Effector memory CD8-positive, alpha-beta T cell (primary cell): ENCODE measurements around the gene ARID1B.

Source experiments
- ATAC-seq: fragments of 150-1000 bp; cut with Tn5 transposase; replicated peaks from 2 replicates; pipeline ENCODE4 v1.10.0; 2021; ENCODE audit warnings: mild to moderate bottlenecking, moderate library complexity
- DNase-seq, 3 experiments: peaks; one replicate each; pipeline ENCODE4 v3.0.0; 2021
- H3K27ac Mint-ChIP-seq, 2 donors: one replicate each; pipeline ENCODE4 v1.8.0; 2022; ENCODE audit warnings: mild to moderate bottlenecking in 2 of 2, mixed read lengths in 2 of 2, moderate library complexity in 2 of 2
- H3K27me3 Mint-ChIP-seq, 2 donors: one replicate each; pipeline ENCODE4 v1.8.0; 2022; ENCODE audit warnings: mixed read lengths in 2 of 2
- H3K36me3 Mint-ChIP-seq: one replicate; pipeline ENCODE4 v1.8.0; 2022; ENCODE audit warnings: mild to moderate bottlenecking, moderate library complexity, mixed read lengths; ENCODE audit not compliant: insufficient read depth
- H3K4me1 Mint-ChIP-seq, 2 donors: one replicate each; pipeline ENCODE4 v1.8.0; 2022; ENCODE audit warnings: low read depth in 2 of 2, mixed read lengths in 2 of 2
- H3K4me3 Mint-ChIP-seq, 2 donors: one replicate each; pipeline ENCODE4 v1.8.0; 2022; ENCODE audit warnings: mild to moderate bottlenecking in 2 of 2, mixed read lengths in 2 of 2, moderate library complexity in 2 of 2
- H3K9me3 Mint-ChIP-seq, 2 donors: one replicate each; pipeline ENCODE4 v1.8.0; 2022; ENCODE audit warnings: mixed read lengths in 2 of 2

The ARID1B gene

DNA sequence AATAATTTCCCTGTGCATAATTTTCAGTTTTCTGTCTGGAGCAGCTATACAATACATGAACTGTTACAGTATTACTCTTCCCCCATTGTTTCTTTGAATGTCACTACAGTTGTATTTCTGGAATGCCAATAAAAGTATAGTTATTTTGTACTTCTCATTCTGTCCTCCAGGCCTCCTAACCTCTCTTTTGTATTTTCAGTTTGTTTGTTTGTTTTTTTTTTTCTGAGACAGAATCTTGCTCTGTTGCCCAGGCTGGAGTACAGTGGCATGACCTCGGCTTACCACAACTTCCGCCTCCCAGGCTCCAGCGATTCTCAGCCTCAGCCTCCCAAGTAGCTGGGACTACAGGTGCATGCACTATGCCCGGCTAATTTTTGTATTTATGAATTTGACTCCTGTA, 16.8 kb upstream of the ARID1B start:
- H3K4me3 Mint-ChIP-seq, result no peak overlapping the region

DNA sequence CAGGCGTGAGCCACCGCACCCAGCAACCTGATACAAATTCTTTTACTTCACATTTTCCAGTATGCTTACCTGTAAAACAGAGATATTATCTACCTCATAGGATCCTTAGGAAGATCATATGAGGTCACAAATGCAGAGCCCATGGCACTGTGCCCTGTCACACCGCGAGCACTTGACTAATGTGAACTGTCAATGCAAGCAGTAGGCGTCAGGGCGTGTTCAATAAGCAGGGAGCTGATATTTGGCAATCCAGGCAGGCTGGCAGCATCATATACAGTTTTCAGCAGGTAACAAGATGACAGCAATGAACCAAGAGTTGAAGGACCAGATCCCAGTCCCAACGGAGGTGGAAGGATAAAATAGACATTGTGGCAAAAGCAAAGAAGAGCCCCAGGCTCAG, 14.6 kb upstream of the ARID1B start:
- Mint-ChIP-seq H3K36me3 (no peaks in the 10 kb centered on the region), H3K9me3 (no peaks in the 10 kb centered on the region), H3K4me1 (no peaks in the 10 kb centered on the region), H3K27ac (no peak overlapping the region), H3K27me3 (peaks cover 7 to 28% of the 10 kb centered on the region in 2 donors), H3K4me3 (no peak overlapping the region)
- DNase-seq, result no peak
- ATAC-seq, result no peak

More for the DNA sequence above, 16.8 kb upstream of the ARID1B start:
- DNase-seq (no peak), ATAC-seq (no peak)
- Mint-ChIP-seq H3K4me1 (no peaks in the 10 kb centered on the region), H3K9me3 (no peaks in the 10 kb centered on the region), H3K27ac (no peak overlapping the region), H3K27me3 (peaks cover 14 to 44% of the 10 kb centered on the region in 2 donors), H3K36me3 (no peaks in the 10 kb centered on the region)

- Mint-ChIP-seq H3K36me3 (no peaks in the 10 kb centered on the region), H3K27me3 (peaks cover 0 to 18% of the 10 kb centered on the region in 2 donors), H3K9me3 (no peaks in the 10 kb centered on the region), H3K4me1 (no peaks in the 10 kb centered on the region), H3K4me3 (no peak overlapping the region), H3K27ac (no peak overlapping the region)
- ATAC-seq (no peak), DNase-seq (no peak)
Measured at GRCh38 chr6:156765117-156765516, 12.1 kb upstream of the ARID1B start.

GRCh38 chr6:156767603-156768467, 9.3 kb upstream of the ARID1B start:
- no peak overlapping the region for H3K27ac Mint-ChIP-seq
- no peaks in the 10 kb centered on the region for H3K4me1 Mint-ChIP-seq
- H3K27me3 Mint-ChIP-seq, result peaks cover 0 to 12% of the 10 kb centered on the region in 2 donors
- H3K4me3 Mint-ChIP-seq, result no peak overlapping the region
- no peak for ATAC-seq
- no peak for DNase-seq
- H3K9me3 Mint-ChIP-seq, result no peaks in the 10 kb centered on the region
- H3K36me3 Mint-ChIP-seq, result no peaks in the 10 kb centered on the region

DNA sequence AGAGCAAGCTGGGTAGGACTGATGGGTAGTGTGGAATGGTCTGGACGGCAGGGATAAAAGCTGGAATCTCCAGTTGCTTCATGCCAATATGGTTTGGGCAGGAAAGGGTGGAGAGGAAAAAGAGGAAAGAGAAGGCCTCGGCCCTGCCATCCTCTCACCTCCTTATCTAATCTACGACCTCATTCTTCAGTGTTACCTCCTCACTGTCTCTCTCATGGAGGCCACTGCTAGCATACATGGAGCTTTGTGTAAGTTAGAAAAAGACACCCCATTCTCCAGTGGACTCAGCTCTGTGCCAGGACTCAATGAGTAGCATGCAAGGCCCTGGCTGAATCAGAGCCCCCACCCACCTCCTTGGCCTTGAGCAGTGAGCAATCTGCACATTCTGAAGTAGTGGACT, 6.1 kb upstream of the ARID1B start:
- ATAC-seq (no peak), DNase-seq (no peak)
- Mint-ChIP-seq H3K27ac (no peak overlapping the region), H3K9me3 (no peaks in the 10 kb centered on the region), H3K36me3 (no peaks in the 10 kb centered on the region), H3K27me3 (no peaks in the 10 kb centered on the region), H3K4me3 (no peak overlapping the region), H3K4me1 (peaks cover 0 to 7% of the 10 kb centered on the region in 2 donors)

DNA sequence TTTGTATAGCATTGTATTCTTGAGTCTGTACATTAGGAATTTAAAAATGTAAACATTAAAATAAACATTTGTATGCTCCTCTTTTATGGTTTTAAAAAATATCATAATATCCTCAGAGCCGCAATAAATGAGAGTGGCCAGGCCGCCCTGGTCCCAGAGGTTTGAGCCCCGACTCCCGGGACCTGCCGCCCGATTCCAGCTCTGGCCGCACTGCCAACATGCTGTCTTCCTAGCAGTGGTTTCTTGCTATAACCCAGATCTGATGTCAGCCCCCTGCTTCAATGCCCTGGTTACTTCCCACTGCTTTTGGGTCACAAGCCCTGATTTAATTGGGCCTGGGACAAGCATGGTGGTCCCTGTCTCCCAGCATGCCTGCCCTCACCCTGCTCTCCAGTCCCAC, 5.4 kb upstream of the ARID1B start:
- no peaks in the 10 kb centered on the region for H3K36me3 Mint-ChIP-seq
- peak overlapping the region in 1 of 2 donors; percentile 84 for H3K27ac Mint-ChIP-seq
- DNase-seq (no peak), ATAC-seq (no peak)
- H3K27me3 Mint-ChIP-seq, result no peaks in the 10 kb centered on the region
- no peak overlapping the region for H3K4me3 Mint-ChIP-seq
- H3K4me1 Mint-ChIP-seq, result peaks cover 5 to 13% of the 10 kb centered on the region in 2 donors
- H3K9me3 Mint-ChIP-seq, result no peaks in the 10 kb centered on the region

- Mint-ChIP-seq H3K4me3 (no peak overlapping the region), H3K27me3 (no peaks in the 10 kb centered on the region), H3K27ac (no peak overlapping the region)
Measured at GRCh38 chr6:156773476-156773875, 3.7 kb upstream of the ARID1B start.

GRCh38 chr6:156773935-156774852, 3.0 kb upstream of the ARID1B start:
- Mint-ChIP-seq H3K27me3 (no peaks in the 10 kb centered on the region), H3K9me3 (no peaks in the 10 kb centered on the region), H3K36me3 (peaks cover 17% of the 10 kb centered on the region), H3K27ac (no peak overlapping the region), H3K4me3 (no peak overlapping the region), H3K4me1 (peaks cover 6 to 14% of the 10 kb centered on the region in 2 donors)
- DNase-seq (no peak), ATAC-seq (no peak)

More at GRCh38 chr6:156773476-156773875, 3.7 kb upstream of the ARID1B start:
- Mint-ChIP-seq H3K36me3 (peaks cover 12% of the 10 kb centered on the region), H3K4me1 (peaks cover 6 to 14% of the 10 kb centered on the region in 2 donors), H3K9me3 (no peaks in the 10 kb centered on the region)
- DNase-seq (no peak), ATAC-seq (no peak)

- no peak for ATAC-seq
Measured at GRCh38 chr6:156774863-156775405, 2.2 kb upstream of the ARID1B start.

DNA sequence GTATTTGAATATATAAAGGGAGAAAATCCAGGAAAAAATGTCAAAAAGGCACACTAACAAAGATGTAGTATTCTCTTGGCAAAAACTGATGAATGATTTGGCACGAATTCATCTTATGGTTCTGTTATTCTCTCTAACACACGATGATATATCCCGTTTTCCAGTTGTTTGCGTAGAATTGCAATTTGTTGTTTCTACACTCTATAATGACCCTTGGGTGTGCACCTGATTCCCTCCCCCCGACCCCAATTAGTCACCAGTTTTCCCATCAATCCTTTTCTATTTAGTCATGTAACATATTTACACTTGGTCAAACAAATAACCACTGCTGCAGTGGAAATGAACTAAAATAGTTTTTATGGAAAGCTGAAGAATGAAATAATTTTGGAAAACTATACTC, 1.5 kb upstream of the ARID1B start:
- ATAC-seq (no peak), DNase-seq (no peak)
- peaks cover 31% of the 10 kb centered on the region for H3K36me3 Mint-ChIP-seq
- no peak overlapping the region for H3K4me3 Mint-ChIP-seq
- H3K4me1 Mint-ChIP-seq, result peaks cover 12 to 18% of the 10 kb centered on the region in 2 donors
- H3K27ac Mint-ChIP-seq, result no peak overlapping the region
- no peaks in the 10 kb centered on the region for H3K9me3 Mint-ChIP-seq
- no peaks in the 10 kb centered on the region for H3K27me3 Mint-ChIP-seq

More at GRCh38 chr6:156774863-156775405, 2.2 kb upstream of the ARID1B start:
- no peak for DNase-seq
- Mint-ChIP-seq H3K27ac (no peak overlapping the region), H3K9me3 (no peaks in the 10 kb centered on the region), H3K36me3 (peaks cover 24% of the 10 kb centered on the region), H3K4me1 (peaks cover 6 to 14% of the 10 kb centered on the region in 2 donors), H3K27me3 (no peaks in the 10 kb centered on the region), H3K4me3 (no peak overlapping the region)

GRCh38 chr6:156776470-156776839, 723 bp upstream of the ARID1B start:
- peak overlapping the region; percentile 89 for H3K4me3 Mint-ChIP-seq
- no peak for ATAC-seq
- peaks cover 37% of the 10 kb centered on the region for H3K36me3 Mint-ChIP-seq
- H3K9me3 Mint-ChIP-seq, result no peaks in the 10 kb centered on the region
- peak overlapping the region; percentile 96 to 97 for H3K27ac Mint-ChIP-seq
- no peaks in the 10 kb centered on the region for H3K27me3 Mint-ChIP-seq
- peak; percentile 5 to 22 (median 14) for DNase-seq
- H3K4me1 Mint-ChIP-seq, result peaks cover 20 to 24% of the 10 kb centered on the region in 2 donors

GRCh38 chr6:156777577-156778453, 637 bp downstream of the ARID1B start:
- Mint-ChIP-seq H3K4me1 (peaks cover 25 to 31% of the 10 kb centered on the region in 2 donors), H3K27me3 (no peaks in the 10 kb centered on the region), H3K9me3 (no peaks in the 10 kb centered on the region), H3K36me3 (peaks cover 37% of the 10 kb centered on the region), H3K4me3 (peak overlapping the region; percentile 89), H3K27ac (peak overlapping the region; percentile 96 to 97)
- DNase-seq, result peak; percentile 55 to 70 (median 60)
- ATAC-seq, result peak; percentile 55
